Nucleus accumbens (tissue), 56 donors: ENCODE data around the gene AXIN1.
"Not testable (repeated sequence)": the region's sequence is repeated elsewhere in the genome, so short reads cannot be mapped to it uniquely, and the experiment has no call there.

Experiments
- DNase-seq, 56 donors: peaks; one replicate each; lab custom pipeline; 2025; lab: John Stamatoyannopoulos, UW

The AXIN1 gene

DNA sequence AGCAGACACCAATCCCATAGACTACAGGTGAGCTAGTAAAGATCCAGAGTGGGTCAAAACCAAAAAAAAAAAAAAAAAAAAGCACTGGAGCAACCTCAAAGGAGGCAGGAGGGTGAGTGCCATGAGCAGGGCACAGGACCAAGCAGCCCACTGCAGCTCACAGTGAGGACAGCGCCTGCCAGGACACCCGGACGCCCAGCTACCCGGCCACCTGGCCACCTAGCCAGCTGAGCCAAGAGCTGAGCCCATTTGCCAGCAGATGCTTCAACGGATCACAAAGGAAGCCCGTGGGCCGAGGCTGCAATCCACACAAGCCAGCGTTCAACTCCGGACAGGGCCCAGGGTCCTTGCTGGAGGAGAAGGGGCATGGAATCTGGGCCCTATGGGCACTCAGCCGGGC, 15.1 kb downstream of the AXIN1 start:
- no peak for DNase-seq

DNA sequence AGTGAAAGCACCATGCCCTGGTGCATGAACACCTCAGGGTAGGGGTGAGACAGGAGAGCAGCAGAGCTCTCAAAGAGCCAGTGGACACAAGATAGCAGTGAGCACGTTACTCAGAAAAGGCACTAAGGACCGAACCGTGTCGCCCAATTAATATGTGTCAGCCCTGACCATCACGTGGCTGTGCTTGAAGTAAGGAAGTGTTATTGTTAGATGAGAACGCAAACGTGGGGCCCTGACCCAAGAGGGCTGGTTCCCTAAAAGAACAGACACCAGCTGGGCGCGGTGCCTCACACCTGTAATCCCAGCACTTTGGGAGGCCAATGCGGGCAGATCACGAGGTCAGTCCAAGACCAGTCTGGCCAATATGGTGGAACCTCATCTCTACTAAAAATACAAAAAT, 16.3 kb downstream of the AXIN1 start:
- DNase-seq = no peak

DNA sequence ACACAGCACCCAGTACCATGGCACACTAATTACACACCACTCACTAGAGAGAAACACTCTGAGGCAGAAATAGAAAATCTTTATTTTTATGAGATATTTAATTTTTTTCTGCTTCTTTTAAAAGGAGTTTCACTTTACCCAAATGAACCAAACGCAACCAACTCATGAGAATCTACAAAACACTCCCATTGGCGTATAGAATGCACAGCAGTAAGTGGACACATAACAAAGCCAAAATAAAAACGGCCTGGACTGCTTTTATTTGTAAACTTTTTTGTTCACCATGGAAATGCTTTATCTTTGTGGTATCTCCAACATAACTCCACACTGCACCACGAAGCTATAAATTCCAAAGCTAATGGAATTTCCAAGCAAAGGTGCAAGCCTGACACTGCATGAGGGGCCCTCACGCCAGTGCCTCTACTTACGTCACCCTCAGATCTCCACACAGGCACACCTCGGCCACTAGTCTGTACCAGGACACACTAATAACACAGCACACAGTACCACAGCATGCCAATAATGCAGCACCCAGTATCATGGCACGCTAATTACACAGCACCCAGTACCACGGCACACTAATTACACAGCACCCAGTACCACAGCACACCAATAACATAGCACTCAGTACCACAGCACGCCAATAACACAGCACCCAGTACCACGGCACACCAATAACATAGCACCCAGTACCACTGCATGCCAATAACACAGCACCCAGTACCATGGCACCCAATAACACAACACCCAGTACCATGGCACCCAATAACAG, 17.5 kb downstream of the AXIN1 start:
- not testable (repeated sequence) for DNase-seq

DNA sequence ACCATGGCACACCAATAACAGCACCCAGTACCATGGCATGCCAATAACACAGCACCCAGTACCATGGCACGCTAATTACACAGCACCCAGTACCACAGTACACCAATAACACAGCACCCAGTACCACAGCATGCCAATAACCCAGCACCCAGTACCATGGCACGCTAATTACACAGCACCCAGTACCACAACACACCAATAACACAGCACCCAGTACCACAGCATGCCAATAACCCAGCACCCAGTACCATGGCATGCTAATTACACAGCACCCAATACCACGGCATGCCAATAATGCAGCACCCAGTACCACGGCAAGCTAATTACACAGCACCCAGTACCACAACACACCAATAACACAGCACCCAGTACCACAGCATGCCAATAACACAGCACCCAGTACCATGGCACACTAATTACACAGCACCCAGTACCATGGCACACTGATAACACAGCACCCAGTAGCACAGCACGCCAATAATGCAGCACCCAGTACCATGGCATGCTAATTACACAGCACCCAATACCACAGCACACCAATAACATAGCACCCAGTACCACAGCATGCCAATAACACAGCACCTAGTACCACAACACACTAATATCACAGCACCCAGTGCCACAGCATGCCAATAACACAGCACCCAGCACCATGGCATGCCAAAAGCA, 18.2 kb downstream of the AXIN1 start:
- not testable (repeated sequence) for DNase-seq

- no peak for DNase-seq
Observed at GRCh38 chr16:333406-334094, 19.0 kb downstream of the AXIN1 start.

DNA sequence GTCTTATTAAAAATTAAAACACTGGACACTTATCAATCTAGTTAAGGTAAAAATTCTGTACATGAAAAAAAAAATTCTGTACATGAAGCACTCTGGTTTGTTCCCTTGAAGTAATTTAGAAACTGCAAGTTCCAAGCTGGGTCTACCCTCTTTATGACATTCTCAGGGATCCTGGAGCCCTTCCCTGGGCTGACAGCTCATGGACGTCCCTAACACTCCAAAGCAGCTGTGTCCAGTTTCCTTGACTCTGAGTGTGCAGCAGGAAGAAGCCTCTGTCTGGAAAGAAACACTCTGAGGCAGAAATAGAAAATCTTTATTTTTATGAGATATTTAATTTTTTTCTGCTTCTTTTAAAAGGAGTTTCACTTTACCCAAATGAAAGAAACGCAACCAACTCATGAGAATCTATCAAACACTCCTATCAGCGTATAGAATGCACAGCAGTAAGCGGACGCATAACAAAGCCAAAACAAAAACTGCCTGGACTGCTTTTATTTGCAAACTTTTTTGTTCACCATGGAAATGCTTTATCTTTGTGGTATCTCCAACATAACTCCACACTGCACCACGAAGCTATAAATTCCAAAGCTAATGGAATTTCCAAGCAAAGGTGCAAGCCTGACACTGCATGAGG, 21.2 kb downstream of the AXIN1 start:
- not testable (repeated sequence) for DNase-seq

- no peak for DNase-seq
Observed at GRCh38 chr16:330741-331140, 21.8 kb downstream of the AXIN1 start.

DNA sequence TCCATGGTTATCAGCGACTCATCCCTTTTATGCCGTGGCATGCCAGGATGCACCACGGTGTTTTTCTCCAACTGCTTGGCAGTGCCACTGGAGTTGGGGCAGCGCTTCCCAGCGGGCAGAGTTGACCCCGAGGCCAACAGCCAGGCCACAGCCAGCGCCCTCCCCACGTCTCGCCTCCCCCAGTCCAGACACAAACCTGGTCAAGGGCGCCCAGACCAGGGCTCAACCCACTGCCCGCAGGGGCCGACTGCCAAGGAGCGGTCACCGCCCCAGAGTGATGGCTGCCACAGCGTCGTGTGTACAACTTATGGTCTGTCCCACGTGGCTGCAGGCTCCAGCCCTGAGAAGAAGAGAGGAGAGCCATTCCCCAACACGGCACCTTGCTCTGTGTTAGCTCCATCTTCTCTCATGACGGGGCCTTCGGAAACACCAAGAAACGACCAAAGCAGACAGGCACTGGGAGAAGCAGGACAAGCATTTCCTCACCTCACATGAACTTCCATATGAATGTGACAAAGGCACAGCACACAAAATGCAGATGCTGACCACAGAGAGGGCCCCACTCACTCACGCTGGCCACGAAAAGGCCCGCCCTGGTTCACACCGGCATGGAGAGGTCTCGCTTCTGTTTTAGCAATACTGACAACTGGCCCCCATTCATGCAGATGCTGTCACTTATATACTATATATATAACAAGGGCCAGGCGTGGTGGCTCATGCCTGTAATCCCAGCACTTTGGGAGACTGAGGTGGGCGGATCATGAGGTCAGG, 27.0 kb downstream of the AXIN1 start:
- no peak for DNase-seq

DNA sequence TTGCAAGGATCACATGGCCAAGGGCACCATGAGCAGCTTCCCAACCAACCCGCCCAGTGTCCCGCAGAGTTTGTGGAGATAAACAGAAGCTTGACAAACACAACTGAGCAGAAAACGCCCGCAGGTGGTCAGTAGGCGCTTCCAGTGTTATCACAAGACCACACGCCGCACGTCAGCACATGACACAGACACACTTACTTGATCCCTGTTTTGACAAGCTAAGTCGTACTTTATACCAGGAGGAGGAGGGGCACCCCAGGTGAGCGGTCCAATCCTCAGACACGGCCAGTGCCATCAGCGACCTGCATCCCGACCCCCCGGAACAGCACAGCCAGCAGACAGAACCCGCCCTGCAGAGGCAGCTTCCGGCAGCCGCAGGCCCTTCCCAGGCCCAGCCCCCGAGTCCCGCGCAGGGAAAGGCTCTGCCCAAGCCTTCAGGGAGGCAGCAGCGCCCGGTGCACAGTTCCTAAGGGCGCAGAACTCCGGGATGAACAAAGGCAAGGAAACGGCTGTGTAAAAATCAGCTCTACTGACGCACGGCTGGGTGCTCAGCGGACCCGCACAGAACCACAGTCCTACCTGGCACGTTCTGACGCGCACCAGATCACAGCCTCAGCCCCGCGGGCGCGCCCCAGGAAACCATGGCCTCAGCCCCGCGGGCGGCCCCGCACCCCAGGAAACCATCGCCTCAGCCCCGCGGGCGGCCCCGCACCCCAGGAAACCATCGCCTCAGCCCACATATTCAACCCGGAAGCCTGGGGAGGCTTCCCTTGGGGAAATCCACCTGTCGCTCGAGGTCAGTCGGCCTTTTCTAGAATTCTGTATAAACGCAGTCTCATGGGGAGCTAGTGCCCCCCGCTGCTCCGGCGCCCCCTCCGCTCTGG, 27.8 kb downstream of the AXIN1 start:
- no peak for DNase-seq

- no peak for DNase-seq
Observed at GRCh38 chr16:324201-324450, 28.4 kb downstream of the AXIN1 start.

DNA sequence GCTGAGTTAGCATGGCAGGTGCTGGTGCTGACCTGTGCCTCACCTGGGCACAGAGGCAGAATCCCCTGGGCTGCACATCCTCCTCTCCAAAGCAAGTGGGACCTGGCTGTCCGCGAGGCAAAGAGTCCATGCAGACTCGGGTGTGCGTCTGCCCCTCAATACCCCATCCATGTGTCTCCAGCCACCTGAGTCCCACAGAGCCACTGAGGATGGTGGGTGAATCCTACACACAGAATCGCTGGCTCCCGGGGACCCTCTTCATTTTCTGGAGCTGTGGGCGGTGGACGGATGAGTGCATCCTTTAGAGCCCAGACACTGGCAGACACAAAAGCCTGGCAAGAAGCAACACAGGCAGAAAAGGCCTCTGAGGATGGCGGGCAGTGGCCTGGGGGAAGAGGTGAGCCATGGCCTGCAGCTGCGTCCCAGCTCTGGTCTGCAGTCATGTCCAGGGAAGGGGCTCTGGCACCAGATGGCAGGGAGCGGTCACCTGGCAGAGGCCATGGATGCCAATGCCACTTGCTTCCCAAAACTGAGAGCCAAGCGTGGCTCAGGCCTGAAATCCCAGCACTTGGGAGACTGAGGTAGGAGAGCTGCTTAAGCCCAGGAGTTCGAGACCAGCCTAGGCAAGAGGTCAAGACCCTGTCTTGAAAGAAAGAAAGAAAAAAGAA, 29.9 kb downstream of the AXIN1 start:
- no peak for DNase-seq

- no peak for DNase-seq
Observed at GRCh38 chr16:321532-321931, 31.0 kb downstream of the AXIN1 start.

DNA sequence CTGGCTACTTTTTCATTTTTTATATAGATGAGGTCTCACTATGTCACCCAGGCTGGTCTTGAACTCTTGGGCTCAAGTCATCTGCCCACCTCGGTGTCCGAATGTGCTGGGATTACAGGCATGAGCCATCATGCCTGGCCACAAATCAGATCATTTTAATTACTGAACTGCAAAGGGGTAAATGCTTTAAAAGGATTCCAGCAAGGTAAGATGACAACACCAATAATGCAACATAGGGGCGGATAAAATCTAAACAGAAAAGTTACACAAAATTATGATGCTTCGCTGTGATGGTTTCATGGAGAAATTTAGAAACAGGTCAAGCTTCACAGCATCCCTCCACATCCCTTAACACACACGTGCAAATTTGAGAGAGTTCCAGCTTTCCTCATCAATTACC, 32.3 kb downstream of the AXIN1 start:
- no peak for DNase-seq

DNA sequence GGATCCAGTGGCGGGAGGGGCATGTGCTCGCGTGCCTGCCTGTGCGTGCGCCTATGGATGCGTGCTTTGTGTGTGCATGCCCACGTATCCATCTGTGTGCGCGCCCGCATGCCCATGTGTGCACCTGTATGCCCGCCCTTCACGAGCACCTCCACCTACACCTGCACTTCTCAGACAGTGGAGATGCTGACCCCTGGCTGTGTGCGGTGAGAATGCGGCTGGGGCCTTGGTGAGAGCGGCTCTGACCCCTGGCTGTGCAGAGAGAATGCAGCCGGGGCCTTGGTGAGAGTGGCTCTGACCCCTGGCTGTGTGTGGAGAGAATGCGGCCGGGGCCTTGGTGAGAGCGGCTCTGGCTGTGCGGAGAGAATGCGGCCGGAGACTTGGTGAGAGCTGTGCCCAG, 33.9 kb downstream of the AXIN1 start:
- DNase-seq = no peak

DNA sequence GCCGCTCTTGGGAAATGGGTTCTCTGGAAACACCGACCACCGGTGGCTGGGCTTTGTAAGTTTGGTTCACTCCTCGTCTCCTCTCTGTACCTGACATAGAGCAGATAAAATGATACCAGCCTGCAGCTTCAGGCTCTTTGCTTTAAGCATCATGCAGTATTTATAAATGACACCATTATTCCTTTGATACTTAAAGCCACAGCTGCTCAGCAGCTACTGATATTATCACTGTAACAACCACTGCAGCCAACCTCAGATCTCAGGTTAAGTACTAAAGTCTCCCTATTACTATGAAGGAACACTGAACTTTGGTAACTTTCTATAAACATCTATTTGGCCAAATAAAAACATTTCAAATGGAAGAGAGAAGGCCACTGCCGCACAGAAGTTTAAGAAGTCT, 34.9 kb downstream of the AXIN1 start:
- DNase-seq = no peak

GRCh38 chr16:316741-317464, 35.6 kb downstream of the AXIN1 start:
- no peak for DNase-seq

DNA sequence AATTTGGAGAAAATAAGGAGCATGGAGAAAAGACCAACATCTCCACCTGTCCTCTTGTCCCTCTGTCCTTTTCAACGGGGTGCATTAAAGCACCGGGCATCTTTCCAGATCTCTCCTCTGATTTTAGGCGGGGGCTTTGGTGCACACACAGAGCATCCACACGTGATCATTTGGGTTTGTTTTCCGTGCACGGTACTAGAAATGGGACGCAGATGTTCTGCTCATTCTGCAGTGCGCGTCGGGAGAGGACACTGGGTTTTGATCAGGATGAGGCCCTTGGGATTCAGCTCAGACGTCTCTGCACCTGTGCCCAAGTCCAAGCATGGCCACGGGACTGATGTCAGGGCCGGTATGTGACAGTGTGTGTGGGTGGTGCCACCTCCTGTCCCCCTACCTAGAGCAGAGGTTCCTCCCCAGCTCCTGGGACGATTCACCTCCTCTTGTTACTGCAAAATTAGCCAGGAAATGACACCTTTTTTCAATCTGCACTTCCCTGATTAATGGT, 37.7 kb downstream of the AXIN1 start:
- no peak for DNase-seq

DNA sequence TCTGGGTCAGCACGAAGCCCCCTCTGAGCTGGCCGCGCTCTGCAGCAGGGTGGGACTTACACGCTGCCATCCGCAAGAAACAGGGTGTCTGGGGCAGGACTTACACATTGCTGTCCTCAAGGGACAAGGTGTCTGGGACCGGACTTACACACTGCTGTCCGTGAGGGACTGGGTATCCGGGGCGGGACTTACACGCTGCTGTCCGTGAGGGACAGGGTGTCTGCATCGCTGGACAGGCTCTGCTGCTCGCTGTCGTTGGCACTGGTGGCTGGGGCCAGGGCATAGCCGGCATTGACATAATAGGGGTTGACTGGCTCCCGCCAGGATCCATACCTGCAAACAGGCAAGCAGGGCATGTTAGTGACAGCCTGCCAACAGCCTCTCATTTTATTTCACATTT, 38.2 kb downstream of the AXIN1 start:
- DNase-seq = no peak
